ENCODE measurements around the gene HES7. TPM values are rescaled to one million over a fixed set of nuclear protein-coding genes. Genes with fewer than 3 reads are reported as not detected.
A peak's percentile ranks its signal among the peaks of the same experiment; 100 is the strongest.

HES7 gene
- total and polyA plus RNA-seq, 8 donors, result 0.58 to 0.92 TPM; not detected in 6

- H3K4me3 ChIP-seq, result no peak overlapping the region
- WGBS, 5 donors, result 85 to 94% (median 90%) methylated on average over 9 to 15 of the region's 15 CpGs
- TF ChIP-seq POLR2A (IDR thresholded peaks at IDR 0.05), result no peak
- no peak for TF ChIP-seq POLR2AphosphoS5 (IDR thresholded peaks at IDR 0.05)
- TF ChIP-seq EP300 (IDR thresholded peaks at IDR 0.05), result no peak
- no peak for TF ChIP-seq CTCF (IDR thresholded peaks at IDR 0.05)
- H3K27me3 ChIP-seq, result no peaks in the 10 kb centered on the region
- peaks cover 99 to 100% (median 100%) of the 10 kb centered on the region in 4 donors for H3K36me3 ChIP-seq
- no peaks in the 10 kb centered on the region for H3K9me3 ChIP-seq
- DNase-seq, result peak in 1 of 2 donors; percentile 11
- H3K4me1 ChIP-seq, result peaks cover 8 to 76% (median 46%) of the 10 kb centered on the region in 4 donors
- H3K27ac ChIP-seq, result peak overlapping the region in 1 of 5 donors; percentile 100
- intact Hi-C loops (cut with DNase I; ENCODE audit: low total_unique reads), result no loop called here
Observed at GRCh38 chr17:8144401-8145231, 20.7 kb upstream of the HES7 start.

GRCh38 chr17:8143581-8144400 is 19.9 kb upstream of the HES7 start:
- Histone ChIP-seq H3K4me3 (no peak overlapping the region), H3K27ac (peak overlapping the region in 3 of 5 donors; percentile 9 to 100 (median 16)), H3K9me3 (no peaks in the 10 kb centered on the region), H3K36me3 (peaks cover 94 to 96% (median 95%) of the 10 kb centered on the region in 4 donors), H3K27me3 (no peaks in the 10 kb centered on the region), H3K4me1 (peaks cover 15 to 77% (median 47%) of the 10 kb centered on the region in 4 donors)
- DNase-seq, result peak in 1 of 2 donors; percentile 18
- 84 to 96% (median 92%) methylated on average over 20 to 22 of the region's 22 CpGs for WGBS, 5 donors
- intact Hi-C loops (cut with DNase I; ENCODE audit: low total_unique reads), result no loop called here
- peak in 1 of 3 donors; percentile 41 for TF ChIP-seq POLR2AphosphoS5 (IDR thresholded peaks at IDR 0.05)
- no peak for TF ChIP-seq CTCF (IDR thresholded peaks at IDR 0.05)
- TF ChIP-seq EP300 (IDR thresholded peaks at IDR 0.05), result no peak
- TF ChIP-seq POLR2A (IDR thresholded peaks at IDR 0.05), result no peak

- peak in 1 of 2 donors; percentile 16 for DNase-seq
- Histone ChIP-seq H3K4me1 (peaks cover 20 to 76% (median 49%) of the 10 kb centered on the region in 4 donors), H3K4me3 (no peak overlapping the region), H3K9me3 (no peaks in the 10 kb centered on the region), H3K27me3 (no peaks in the 10 kb centered on the region), H3K27ac (peak overlapping the region in 4 of 5 donors; percentile 9 to 100 (median 27)), H3K36me3 (peaks cover 86 to 88% (median 88%) of the 10 kb centered on the region in 4 donors)
- intact Hi-C loops (cut with DNase I; ENCODE audit: low total_unique reads), result no loop called here
- WGBS, 5 donors, result 82 to 93% (median 86%) methylated on average over 12 to 15 of the region's 15 CpGs
- TF ChIP-seq POLR2A (IDR thresholded peaks at IDR 0.05) (no peak), POLR2AphosphoS5 (IDR thresholded peaks at IDR 0.05) (no peak), CTCF (IDR thresholded peaks at IDR 0.05) (no peak), EP300 (IDR thresholded peaks at IDR 0.05) (no peak)
Observed at GRCh38 chr17:8142887-8143580, 19.1 kb upstream of the HES7 start.

Data from stomach (tissue), 9 donors.